Prostate gland (tissue), 2 donors: ENCODE measurements around the gene ITIH1. TPM values are rescaled to one million over a fixed set of nuclear protein-coding genes. Genes with fewer than 3 reads are reported as not detected.

ENCODE experiments used
- DNase-seq: peaks from one replicate; pipeline ENCODE4 v3.0.0-alpha.2; 2019; ENCODE audit warnings: low spot score
- H3K27ac ChIP-seq, 2 donors: fragments of 200-600 bp; sonication (generic); 2 replicates each; pipeline ENCODE4 v1.5.1; 2017 to 2019
- H3K27me3 ChIP-seq: fragments of 200-600 bp; sonication (generic); replicated peaks from 2 replicates; pipeline ENCODE4 v1.5.1; 2019; ENCODE audit not compliant: insufficient read depth
- H3K36me3 ChIP-seq, 2 donors: fragments of 200-600 bp; sonication (generic); 1 replicate in 1 of 2; 2 replicates in 1 of 2; pipeline versions ENCODE4 v1.5.1 to v1.8.1; 2017 to 2019
- H3K4me1 ChIP-seq: fragments of 200-600 bp; sonication (generic); replicated peaks from 2 replicates; pipeline ENCODE4 v1.5.1; 2019
- H3K4me3 ChIP-seq, 2 donors: fragments of 200-600 bp; sonication (generic); 2 replicates each; pipeline ENCODE4 v1.5.1; 2017 to 2019
- H3K9me3 ChIP-seq: fragments of 200-600 bp; sonication (generic); 2 replicates; pipeline ENCODE4 v1.5.1; 2017
- POLR2A ChIP-seq: fragments of 450-650 bp; IDR thresholded peaks from one replicate; pipeline ENCODE4 v1.6.1; 2016; ENCODE audit warnings: antibody characterized with exemption, mild to moderate bottlenecking
- POLR2AphosphoS5 ChIP-seq: sonication (generic); formaldehyde crosslinking; IDR thresholded peaks from one replicate; pipeline ENCODE4 v1.6.1; 2017; ENCODE audit warnings: antibody characterized with exemption
- WGBS: methylation state at CpG from one replicate; pipeline ENCODE4 v1.1.5; 2018; 5-methylcytosine and 5-hydroxymethylcytosine counted together
- intact Hi-C: fragments of 100-400 bp; cut with DNase I; formaldehyde crosslinking; loops from one replicate; pipeline ENCODE4 v1.14.2; 2022
- total RNA-seq, 2 donors: library from RNA; depleted of rRNA; stranded (reverse); fragments of >200 nt; gene quantifications; one replicate each; pipeline ENCODE4 v1.1.0, GENCODE V29; 2016
- TF ChIP-seq, protein P1 (sequence below), 4 experiments: fragments of 200-600 bp in 2 of 4; fragments of 450-650 bp in 2 of 4; sonication (generic) in 2 of 4; IDR thresholded peaks; 1 replicate in 3 of 4; 2 replicates in 1 of 4; pipeline ENCODE4 v1.5.1; 2016 to 2019; ENCODE audit warnings: antibody characterized with exemption in 4 of 4, mild to moderate bottlenecking in 2 of 4, moderate library complexity in 2 of 4

The ITIH1 gene
- total RNA-seq, 2 donors from 2014 or later: 3.5 TPM; not detected in 1

DNA sequence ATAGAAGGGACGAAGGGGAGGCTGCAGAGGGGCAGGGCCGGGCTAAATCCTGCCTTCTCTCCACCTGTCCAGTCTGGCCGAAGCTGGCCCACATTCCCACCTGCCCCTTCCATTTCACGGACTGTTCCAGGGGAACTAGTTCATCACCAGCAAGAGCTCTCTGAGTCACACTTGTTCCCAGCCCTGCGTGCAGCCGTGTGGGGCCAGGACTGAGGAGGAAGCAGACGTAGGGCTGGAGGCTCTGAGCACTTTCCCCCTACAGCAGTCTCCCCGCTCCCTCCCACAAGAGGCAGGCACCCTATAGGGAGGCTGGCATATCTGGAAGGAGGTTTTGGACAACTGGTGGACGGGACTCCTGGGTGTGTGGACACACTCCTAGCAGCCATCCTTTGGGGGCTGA is 50.0 kb downstream of the ITIH1 start:
- 55% methylated on average over 9 of the region's 9 CpGs for WGBS

DNA sequence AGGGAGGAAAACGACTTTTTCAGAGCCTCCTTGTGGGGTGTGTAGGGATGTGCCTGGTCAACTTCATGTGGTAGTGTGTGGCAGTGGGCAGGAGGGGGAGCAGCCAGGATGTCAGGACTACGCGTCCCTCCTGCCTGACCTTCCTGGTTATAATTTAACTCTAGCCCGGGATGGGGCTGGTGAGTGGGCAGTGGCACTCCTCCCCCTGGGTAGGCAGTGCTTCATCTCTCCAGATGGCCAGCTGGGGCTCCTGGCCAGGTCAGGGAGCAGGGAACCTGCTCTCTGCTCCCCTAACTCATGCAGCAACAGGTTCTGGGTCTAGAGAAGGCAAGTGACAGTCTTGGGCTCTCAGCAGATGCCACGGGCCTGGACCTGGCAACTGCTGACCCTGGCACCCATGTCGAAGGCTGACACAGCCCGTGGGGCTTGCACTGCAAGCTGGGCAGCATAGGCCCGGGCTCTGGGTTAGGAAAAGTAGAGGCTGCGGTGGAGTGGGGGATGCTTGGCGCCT is 50.5 kb downstream of the ITIH1 start:
- Histone ChIP-seq H3K9me3 (no peaks in the 10 kb centered on the region), H3K4me1 (no peaks in the 10 kb centered on the region), H3K27ac (no peak overlapping the region), H3K4me3 (no peak overlapping the region), H3K36me3 (no peaks in the 10 kb centered on the region), H3K27me3 (no peaks in the 10 kb centered on the region)
- intact Hi-C loops: no loop called here
- no peak for DNase-seq
- no peak for TF ChIP-seq POLR2AphosphoS5
- no peak for TF ChIP-seq POLR2A
- TF ChIP-seq, protein P1, sequence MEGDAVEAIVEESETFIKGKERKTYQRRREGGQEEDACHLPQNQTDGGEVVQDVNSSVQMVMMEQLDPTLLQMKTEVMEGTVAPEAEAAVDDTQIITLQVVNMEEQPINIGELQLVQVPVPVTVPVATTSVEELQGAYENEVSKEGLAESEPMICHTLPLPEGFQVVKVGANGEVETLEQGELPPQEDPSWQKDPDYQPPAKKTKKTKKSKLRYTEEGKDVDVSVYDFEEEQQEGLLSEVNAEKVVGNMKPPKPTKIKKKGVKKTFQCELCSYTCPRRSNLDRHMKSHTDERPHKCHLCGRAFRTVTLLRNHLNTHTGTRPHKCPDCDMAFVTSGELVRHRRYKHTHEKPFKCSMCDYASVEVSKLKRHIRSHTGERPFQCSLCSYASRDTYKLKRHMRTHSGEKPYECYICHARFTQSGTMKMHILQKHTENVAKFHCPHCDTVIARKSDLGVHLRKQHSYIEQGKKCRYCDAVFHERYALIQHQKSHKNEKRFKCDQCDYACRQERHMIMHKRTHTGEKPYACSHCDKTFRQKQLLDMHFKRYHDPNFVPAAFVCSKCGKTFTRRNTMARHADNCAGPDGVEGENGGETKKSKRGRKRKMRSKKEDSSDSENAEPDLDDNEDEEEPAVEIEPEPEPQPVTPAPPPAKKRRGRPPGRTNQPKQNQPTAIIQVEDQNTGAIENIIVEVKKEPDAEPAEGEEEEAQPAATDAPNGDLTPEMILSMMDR (IDR thresholded peaks at IDR 0.05): no peak
- WGBS: 73% methylated on average over 10 of the region's 10 CpGs

More for the DNA sequence above, 50.0 kb downstream of the ITIH1 start:
- H3K36me3 ChIP-seq: no peaks in the 10 kb centered on the region
- H3K27ac ChIP-seq: no peak overlapping the region
- H3K4me3 ChIP-seq: no peak overlapping the region
- no peaks in the 10 kb centered on the region for H3K9me3 ChIP-seq
- H3K27me3 ChIP-seq: no peaks in the 10 kb centered on the region
- intact Hi-C loops: no loop called here
- DNase-seq: no peak
- no peaks in the 10 kb centered on the region for H3K4me1 ChIP-seq
- TF ChIP-seq POLR2A (no peak), POLR2AphosphoS5 (no peak)
- TF ChIP-seq, protein P1 (IDR thresholded peaks at IDR 0.05): no peak

DNA sequence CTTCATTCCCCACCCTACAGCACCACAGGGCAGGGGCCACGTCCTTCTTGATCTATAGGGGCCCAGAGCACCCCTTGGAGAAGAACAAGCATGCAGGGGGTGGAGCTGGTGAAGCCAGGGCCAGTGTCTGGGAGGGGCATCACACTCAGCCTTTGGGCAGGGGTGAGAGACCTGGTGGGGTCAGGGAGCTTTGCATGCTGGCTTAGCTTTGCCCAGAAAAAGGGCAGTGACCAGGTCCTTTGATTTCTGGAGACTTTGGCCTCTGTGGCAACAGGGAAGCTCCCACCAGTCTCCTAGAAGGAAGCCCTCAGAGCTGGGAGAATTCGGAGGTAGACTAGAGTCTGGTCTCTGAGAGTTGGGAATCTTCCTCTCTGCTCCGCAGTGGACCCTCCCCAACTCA is 52.1 kb downstream of the ITIH1 start:
- H3K27ac ChIP-seq: no peak overlapping the region
- no peaks in the 10 kb centered on the region for H3K4me1 ChIP-seq
- no peaks in the 10 kb centered on the region for H3K36me3 ChIP-seq
- no peaks in the 10 kb centered on the region for H3K27me3 ChIP-seq
- WGBS: 88% methylated on average over 3 of the region's 3 CpGs
- TF ChIP-seq POLR2AphosphoS5 (no peak), POLR2A (no peak)
- TF ChIP-seq, protein P1 (IDR thresholded peaks at IDR 0.05): no peak
- no peak for DNase-seq
- no peaks in the 10 kb centered on the region for H3K9me3 ChIP-seq
- no peak overlapping the region for H3K4me3 ChIP-seq
- intact Hi-C loops: no loop called here

DNA sequence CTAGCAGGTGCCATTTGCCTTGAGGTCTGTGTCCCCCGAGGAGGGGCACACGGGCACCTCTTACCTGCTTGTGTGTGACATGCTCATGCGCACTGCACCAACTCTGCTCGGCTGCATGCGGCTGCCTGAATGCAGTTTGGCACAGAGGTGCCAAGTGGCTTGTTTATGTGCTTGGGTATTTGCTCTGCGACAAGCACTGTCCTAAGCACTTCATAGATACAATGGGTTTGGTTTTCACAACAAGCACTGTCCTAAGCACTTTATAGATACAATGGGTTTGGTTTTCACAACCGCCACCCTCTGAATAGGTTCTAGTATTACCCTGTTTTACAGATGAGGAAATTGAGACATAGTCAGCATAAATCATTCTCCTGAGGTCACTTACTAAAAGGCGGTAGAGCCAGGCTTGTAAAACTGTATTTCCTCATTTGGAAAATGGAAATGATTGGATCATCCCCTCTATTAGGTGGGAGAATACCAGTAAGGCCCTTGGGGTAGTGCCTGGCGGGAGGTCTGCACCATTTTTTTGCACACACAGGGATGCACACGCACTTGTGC is 52.6 kb downstream of the ITIH1 start:
- TF ChIP-seq, protein P1 (IDR thresholded peaks at IDR 0.05): no peak
- TF ChIP-seq POLR2AphosphoS5 (no peak), POLR2A (no peak)
- Histone ChIP-seq H3K9me3 (no peaks in the 10 kb centered on the region), H3K27me3 (no peaks in the 10 kb centered on the region), H3K4me3 (no peak overlapping the region), H3K27ac (no peak overlapping the region), H3K36me3 (no peaks in the 10 kb centered on the region), H3K4me1 (no peaks in the 10 kb centered on the region)
- intact Hi-C loops: no loop called here
- WGBS: 66% methylated on average over 10 of the region's 10 CpGs
- no peak for DNase-seq
